Measurements from ENCODE around the gene MED13. TPM values are rescaled to one million over a fixed set of nuclear protein-coding genes. Genes with fewer than 3 reads are reported as not detected.

Gene MED13
- total and polyA plus RNA-seq, 2 donors (not counting 1 experiment from before 2014, with no cell fraction given), result 36.2 to 47.1 TPM

- Histone ChIP-seq H4K20me1 (ENCODE audit: control insufficient read depth, extremely low read depth, insufficient read depth, low read length) (no peaks in the 10 kb centered on the region), H3K36me3 (ENCODE audit: control insufficient read depth, insufficient read depth, low read length) (no peaks in the 10 kb centered on the region), H3K27me3 (ENCODE audit: control insufficient read depth, insufficient read depth, low read length) (peaks cover 3% of the 10 kb centered on the region), H3K4me2 (ENCODE audit: extremely low read depth, insufficient read depth, low read length) (no peak overlapping the region), H3K4me3 (replicated peaks in 1 of 4; ENCODE audit: control extremely low read depth in 1 of 4, insufficient read depth in 1 of 4, low read depth in 3 of 4, low read length in 4 of 4) (no peak overlapping the region), H3K4me1 (ENCODE audit: control insufficient read depth, extremely low read depth, insufficient read depth, low read length) (no peaks in the 10 kb centered on the region), H2AFZ (ENCODE audit: low read length) (no peak overlapping the region), H3K9ac (ENCODE audit: insufficient read depth, low read length) (no peak overlapping the region), H3K79me2 (ENCODE audit: control insufficient read depth, insufficient read depth, low read length) (no peaks in the 10 kb centered on the region), H3K27ac (ENCODE audit: insufficient read depth, low read length) (no peak overlapping the region), H3K9me3 (ENCODE audit: control insufficient read depth, insufficient read depth, low read depth, low read length) (no peaks in the 10 kb centered on the region)
- TF ChIP-seq CTCF (conservative IDR thresholded peaks at IDR 0.05 in 1 of 2, IDR thresholded peaks at IDR 0.05 in 1 of 2; ENCODE audit: low read depth in 1 of 2, low read length in 2 of 2) (no peak), EZH2 (IDR thresholded peaks at IDR 0.05; ENCODE audit: low read length, missing control alignments) (no peak)
- DNase-seq (ENCODE audit: low read depth in 2 of 2), result no peak
Observed at GRCh38 chr17:62086737-62087136, 21.7 kb upstream of the MED13 start.

GRCh38 chr17:62085511-62086408 is 20.7 kb upstream of the MED13 start:
- Histone ChIP-seq H3K4me2 (ENCODE audit: extremely low read depth, insufficient read depth, low read length) (no peak overlapping the region), H3K4me1 (ENCODE audit: control insufficient read depth, extremely low read depth, insufficient read depth, low read length) (no peaks in the 10 kb centered on the region), H3K27ac (ENCODE audit: insufficient read depth, low read length) (no peak overlapping the region), H3K79me2 (ENCODE audit: control insufficient read depth, insufficient read depth, low read length) (no peaks in the 10 kb centered on the region), H3K27me3 (ENCODE audit: control insufficient read depth, insufficient read depth, low read length) (peaks cover 3% of the 10 kb centered on the region), H3K36me3 (ENCODE audit: control insufficient read depth, insufficient read depth, low read length) (no peaks in the 10 kb centered on the region), H2AFZ (ENCODE audit: low read length) (no peak overlapping the region), H4K20me1 (ENCODE audit: control insufficient read depth, extremely low read depth, insufficient read depth, low read length) (no peaks in the 10 kb centered on the region), H3K9ac (ENCODE audit: insufficient read depth, low read length) (no peak overlapping the region), H3K4me3 (replicated peaks in 1 of 4; ENCODE audit: control extremely low read depth in 1 of 4, insufficient read depth in 1 of 4, low read depth in 3 of 4, low read length in 4 of 4) (no peak overlapping the region), H3K9me3 (ENCODE audit: control insufficient read depth, insufficient read depth, low read depth, low read length) (no peaks in the 10 kb centered on the region)
- peak in 1 of 2 donors; percentile 89 for DNase-seq (ENCODE audit: low read depth in 2 of 2)
- TF ChIP-seq EZH2 (IDR thresholded peaks at IDR 0.05; ENCODE audit: low read length, missing control alignments), result no peak
- no peak for TF ChIP-seq CTCF (conservative IDR thresholded peaks at IDR 0.05 in 1 of 2, IDR thresholded peaks at IDR 0.05 in 1 of 2; ENCODE audit: low read depth in 1 of 2, low read length in 2 of 2)

GRCh38 chr17:62084585-62084984 is 19.5 kb upstream of the MED13 start:
- Histone ChIP-seq H3K4me2 (ENCODE audit: extremely low read depth, insufficient read depth, low read length) (no peak overlapping the region), H3K79me2 (ENCODE audit: control insufficient read depth, insufficient read depth, low read length) (no peaks in the 10 kb centered on the region), H4K20me1 (ENCODE audit: control insufficient read depth, extremely low read depth, insufficient read depth, low read length) (no peaks in the 10 kb centered on the region), H3K4me1 (ENCODE audit: control insufficient read depth, extremely low read depth, insufficient read depth, low read length) (no peaks in the 10 kb centered on the region), H3K36me3 (ENCODE audit: control insufficient read depth, insufficient read depth, low read length) (no peaks in the 10 kb centered on the region), H3K9ac (ENCODE audit: insufficient read depth, low read length) (no peak overlapping the region), H3K27me3 (ENCODE audit: control insufficient read depth, insufficient read depth, low read length) (peaks cover 3% of the 10 kb centered on the region), H3K27ac (ENCODE audit: insufficient read depth, low read length) (no peak overlapping the region), H2AFZ (ENCODE audit: low read length) (no peak overlapping the region), H3K4me3 (replicated peaks in 1 of 4; ENCODE audit: control extremely low read depth in 1 of 4, insufficient read depth in 1 of 4, low read depth in 3 of 4, low read length in 4 of 4) (no peak overlapping the region), H3K9me3 (ENCODE audit: control insufficient read depth, insufficient read depth, low read depth, low read length) (no peaks in the 10 kb centered on the region)
- DNase-seq (ENCODE audit: low read depth in 2 of 2), result no peak
- TF ChIP-seq CTCF (conservative IDR thresholded peaks at IDR 0.05 in 1 of 2, IDR thresholded peaks at IDR 0.05 in 1 of 2; ENCODE audit: low read depth in 1 of 2, low read length in 2 of 2), result no peak
- TF ChIP-seq EZH2 (IDR thresholded peaks at IDR 0.05; ENCODE audit: low read length, missing control alignments), result no peak

All from fibroblast of lung (primary cell).